AG04450 (cell line): ENCODE results near the gene AGBL3. TPM values are rescaled to one million over a fixed set of nuclear protein-coding genes. Genes with fewer than 3 reads are reported as not detected.
A peak's percentile ranks its signal among the peaks of the same experiment; 100 is the strongest.

ENCODE experiments used
- CTCF ChIA-PET: fragments of 300-600, 350-600 bp; formaldehyde crosslinking; extraction: SDS; loops from one replicate; lab custom pipeline; 2022; ENCODE audit warnings: antibody characterized with exemption, inconsistent platforms; lab: Charles Lee
- POLR2A ChIA-PET: fragments of 350-600 bp; formaldehyde crosslinking; extraction: SDS; loops from one replicate; lab custom pipeline; 2021; ENCODE audit warnings: antibody characterized with exemption, inconsistent platforms; lab: Yijun Ruan, JAX
- DNase-seq: peaks from one replicate; pipeline ENCODE4 v3.0.0-alpha.2; 2011; ENCODE audit warnings: low read depth, low spot score
- H3K27ac ChIP-seq: one replicate; pipeline ENCODE4 v1.5.1; 2012; ENCODE audit warnings: low read depth, low read length, control low read depth
- H3K27me3 ChIP-seq: one replicate; pipeline ENCODE4 v1.6.0; 2012; ENCODE audit warnings: low read length; ENCODE audit not compliant: control insufficient read depth, insufficient read depth
- H3K4me3 ChIP-seq: 2 replicates; pipeline ENCODE4 v1.5.1; 2011; ENCODE audit warnings: mild to moderate bottlenecking, low read depth, low read length, control low read depth
- H3K9me3 ChIP-seq: 2 replicates; pipeline ENCODE4 v1.5.1; 2012; ENCODE audit warnings: low read length; ENCODE audit not compliant: control insufficient read depth, insufficient read depth
- polyA plus RNA-seq: library from polyadenylated mRNA; depleted of rRNA; stranded (reverse); fragments of >200 nt; gene quantifications from 2 replicates; pipeline ENCODE4 v1.2.3, GENCODE V29; 2011
- TF ChIP-seq, protein P1 (sequence below): IDR thresholded peaks from 2 replicates; pipeline ENCODE4 v1.5.1; 2011; ENCODE audit warnings: low read depth, low read length, control low read depth, inconsistent platforms

Gene AGBL3
- polyA plus RNA-seq, 1 experiment = 0.38 TPM

DNA sequence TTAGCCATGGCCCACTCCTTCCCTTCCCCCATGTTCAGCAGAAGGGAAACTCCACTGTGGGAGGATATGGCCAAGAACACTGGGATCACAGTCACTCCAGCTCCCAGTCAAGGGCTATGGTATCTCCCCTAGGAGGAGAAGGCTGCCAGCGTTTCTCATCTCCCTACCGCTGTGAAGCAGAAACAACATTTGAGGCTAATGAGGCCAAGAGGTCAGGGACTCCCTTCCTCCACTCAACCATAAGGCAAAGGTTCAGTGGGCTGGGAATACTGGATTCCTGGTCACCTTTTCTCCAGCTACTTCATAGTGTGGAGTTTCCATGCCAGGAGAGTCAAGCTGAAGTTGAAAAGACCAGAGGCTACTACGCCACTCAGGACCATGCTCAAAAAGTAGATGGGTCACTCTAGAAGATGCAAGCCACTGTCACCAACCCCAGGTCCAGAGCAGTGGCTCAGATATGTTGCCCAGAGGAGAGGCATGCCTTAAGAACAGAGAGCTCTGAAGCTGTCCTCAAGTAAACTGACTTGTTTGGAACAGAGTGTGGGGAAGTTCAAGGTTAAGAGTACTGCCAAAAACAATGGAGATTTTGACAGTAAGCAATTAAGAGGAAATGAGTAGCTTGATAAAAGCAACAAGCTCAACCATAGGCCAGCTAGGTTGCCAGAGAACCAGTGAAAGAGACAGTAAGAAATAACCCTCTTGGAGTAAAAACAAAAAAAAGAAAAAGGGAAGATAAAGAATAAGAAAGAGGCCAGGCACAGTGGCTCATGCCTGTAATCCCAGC is 157.8 kb downstream of the AGBL3 start:
- ChIA-PET CTCF (no interaction called here), POLR2A (no interaction called here)
- Histone ChIP-seq H3K4me3 (no peak overlapping the region), H3K27me3 (no peaks in the 10 kb centered on the region), H3K27ac (no peak overlapping the region), H3K9me3 (no peaks in the 10 kb centered on the region)
- TF ChIP-seq, protein P1, sequence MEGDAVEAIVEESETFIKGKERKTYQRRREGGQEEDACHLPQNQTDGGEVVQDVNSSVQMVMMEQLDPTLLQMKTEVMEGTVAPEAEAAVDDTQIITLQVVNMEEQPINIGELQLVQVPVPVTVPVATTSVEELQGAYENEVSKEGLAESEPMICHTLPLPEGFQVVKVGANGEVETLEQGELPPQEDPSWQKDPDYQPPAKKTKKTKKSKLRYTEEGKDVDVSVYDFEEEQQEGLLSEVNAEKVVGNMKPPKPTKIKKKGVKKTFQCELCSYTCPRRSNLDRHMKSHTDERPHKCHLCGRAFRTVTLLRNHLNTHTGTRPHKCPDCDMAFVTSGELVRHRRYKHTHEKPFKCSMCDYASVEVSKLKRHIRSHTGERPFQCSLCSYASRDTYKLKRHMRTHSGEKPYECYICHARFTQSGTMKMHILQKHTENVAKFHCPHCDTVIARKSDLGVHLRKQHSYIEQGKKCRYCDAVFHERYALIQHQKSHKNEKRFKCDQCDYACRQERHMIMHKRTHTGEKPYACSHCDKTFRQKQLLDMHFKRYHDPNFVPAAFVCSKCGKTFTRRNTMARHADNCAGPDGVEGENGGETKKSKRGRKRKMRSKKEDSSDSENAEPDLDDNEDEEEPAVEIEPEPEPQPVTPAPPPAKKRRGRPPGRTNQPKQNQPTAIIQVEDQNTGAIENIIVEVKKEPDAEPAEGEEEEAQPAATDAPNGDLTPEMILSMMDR = no peak
- no peak for DNase-seq

DNA sequence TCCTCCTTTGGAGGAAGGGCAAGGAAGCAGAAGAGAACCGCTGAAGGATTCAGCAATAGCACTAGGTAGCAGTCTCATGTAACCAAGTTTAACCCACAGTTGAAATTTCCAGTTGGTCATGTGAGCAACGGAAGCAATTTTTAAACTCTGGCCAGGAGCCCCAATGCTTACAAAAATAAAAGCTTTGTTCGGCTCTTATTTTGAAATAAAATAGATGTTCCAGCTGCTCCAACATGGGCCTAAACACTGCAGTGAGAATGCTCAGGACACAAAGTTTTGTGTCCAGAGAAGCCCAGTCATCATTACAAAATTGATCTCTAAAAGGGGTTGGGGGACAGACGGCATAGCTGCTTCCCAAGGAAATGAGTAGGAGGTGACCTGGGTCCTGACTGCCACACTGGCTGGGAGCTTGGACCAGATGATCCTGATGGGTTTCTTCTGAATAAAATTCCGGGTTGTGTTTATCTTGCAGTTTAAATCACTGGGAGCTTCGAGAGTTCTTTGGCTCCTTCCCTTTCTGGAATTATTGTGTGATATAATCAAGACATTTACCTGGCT is 161.1 kb downstream of the AGBL3 start:
- no peaks in the 10 kb centered on the region for H3K27me3 ChIP-seq
- peak overlapping the region; percentile 48 for H3K4me3 ChIP-seq
- ChIA-PET CTCF (interaction anchor here (1.2 to 2.7 kb wide), 4 partner anchors 13 to 161 kb away, joined by 3 to 12 read pairs (median 4); partner anchors contain the start of genes AGBL3 and CYREN), POLR2A (interaction anchor here (1.1 to 1.5 kb wide), 2 partner anchors 13 to 23 kb away, joined by 6 read pairs; partner anchors contain the start of gene CYREN)
- TF ChIP-seq, protein P1 = no peak
- no peak for DNase-seq
- no peaks in the 10 kb centered on the region for H3K9me3 ChIP-seq
- H3K27ac ChIP-seq = peak overlapping the region; percentile 68

DNA sequence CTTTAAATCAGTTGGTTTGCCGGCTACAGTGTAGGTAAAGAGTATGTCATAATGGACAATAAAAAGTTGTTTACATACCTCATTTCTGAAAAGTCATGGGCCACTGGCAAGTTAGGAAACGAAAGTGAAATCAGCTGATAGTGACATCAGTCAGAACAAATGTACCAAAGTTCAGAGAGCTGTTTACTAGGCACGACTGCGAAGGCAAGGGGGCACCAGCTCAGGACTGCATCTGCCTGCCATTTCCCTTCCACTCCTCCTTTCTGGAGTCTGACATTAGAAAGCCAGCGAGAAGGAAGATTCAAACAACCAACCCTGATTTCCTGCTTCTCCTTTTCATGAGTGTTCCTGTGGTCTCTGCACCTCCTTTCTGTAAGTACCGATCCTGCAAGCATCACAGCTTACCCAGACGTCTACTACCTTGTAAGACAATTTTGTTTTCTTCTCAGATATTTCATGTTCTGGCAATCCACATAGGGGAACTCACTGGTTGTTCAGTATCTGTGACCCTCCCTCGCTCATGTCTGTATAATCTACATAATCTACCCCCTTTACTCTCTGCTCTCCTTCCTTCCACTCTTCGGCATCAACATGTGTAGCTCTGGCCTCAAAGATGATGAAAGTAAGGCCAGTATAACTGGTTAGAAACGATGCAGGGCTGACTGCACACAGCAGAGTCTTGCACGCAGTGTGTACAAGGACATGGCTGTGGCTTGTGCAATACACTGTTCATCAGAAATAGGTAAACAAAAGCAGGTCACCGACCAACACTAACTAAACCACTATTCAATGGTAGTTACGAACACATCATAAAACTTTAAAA is 161.8 kb downstream of the AGBL3 start, which contains the start of gene TMEM140:
Gene TMEM140, plus strand, starts transcription at position 174 of the 823 bp plus-strand sequence. CDS start 16,370 bp downstream, outside the sequence.
- no peaks in the 10 kb centered on the region for H3K9me3 ChIP-seq
- TF ChIP-seq, protein P1 = no peak
- no peak for DNase-seq
- H3K27ac ChIP-seq = peak within 1 kb of the TSS; percentile 68
- CTCF ChIA-PET = interaction anchor here (1.2 to 2.7 kb wide), 4 partner anchors 12 to 162 kb away, joined by 3 to 12 read pairs (median 4); partner anchors contain the start of genes AGBL3 and CYREN
- POLR2A ChIA-PET = interaction anchor here (1.1 to 1.5 kb wide), 2 partner anchors 12 to 22 kb away, joined by 6 read pairs; partner anchors contain the start of gene CYREN
- no peaks in the 10 kb centered on the region for H3K27me3 ChIP-seq
- H3K4me3 ChIP-seq = peak within 1 kb of the TSS; percentile 48

DNA sequence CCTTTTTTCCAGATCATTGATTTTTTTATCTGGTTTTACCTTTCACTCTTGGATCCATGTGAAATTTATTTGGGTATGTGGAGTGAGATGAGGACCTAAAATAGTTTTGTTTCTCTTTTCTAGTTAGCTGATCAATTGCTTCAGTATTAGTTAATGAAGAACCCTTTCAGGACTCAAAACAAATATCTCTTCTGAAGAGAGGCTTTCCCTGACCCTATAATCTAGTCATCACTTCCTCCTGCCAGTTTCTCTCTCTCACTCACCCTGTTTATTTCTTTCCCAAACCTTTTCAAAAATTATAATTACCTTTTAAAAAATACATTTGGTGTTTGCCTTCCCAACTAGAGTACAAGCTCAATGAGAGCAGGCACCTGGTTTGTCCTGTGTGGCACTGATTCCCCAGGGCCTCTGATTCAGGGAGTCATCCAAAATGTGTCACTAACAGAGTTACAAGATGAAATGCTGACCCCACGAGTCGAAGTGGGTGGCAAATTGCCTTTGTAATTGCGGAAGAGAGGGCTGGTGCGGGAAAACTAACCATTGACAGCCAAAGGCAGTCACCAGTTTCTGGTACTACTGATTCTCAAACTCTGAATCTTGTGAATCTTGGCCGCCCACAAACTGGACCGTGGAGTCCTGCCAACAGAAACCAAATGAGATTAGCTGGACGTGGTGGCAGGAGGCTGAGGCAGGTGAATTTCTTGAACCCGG is 163.9 kb downstream of the AGBL3 start:
- no peaks in the 10 kb centered on the region for H3K27me3 ChIP-seq
- TF ChIP-seq, protein P1 = no peak
- H3K9me3 ChIP-seq = no peaks in the 10 kb centered on the region
- POLR2A ChIA-PET = no interaction called here
- CTCF ChIA-PET = interaction anchor here (1.2 kb wide), 1 partner anchor 21 kb away, joined by 3 read pairs; no protein-coding TSS in a partner anchor
- H3K4me3 ChIP-seq = no peak overlapping the region
- no peak overlapping the region for H3K27ac ChIP-seq
- DNase-seq = no peak
